A549 treated with Hydrocortisone at 1 μM for 4 hours (cell line): ENCODE measurements around the gene STXBP3. TPM values are rescaled to one million over a fixed set of nuclear protein-coding genes. Genes with fewer than 3 reads are reported as not detected.

Source experiments
- total RNA-seq: library from RNA; stranded (reverse); fragments of 200-300 nt; extraction: Qiagen RNA extraction; gene quantifications from 5 replicates; pipeline ENCODE4 v1.2.3, GENCODE V29; 2022

Gene STXBP3, protein sequence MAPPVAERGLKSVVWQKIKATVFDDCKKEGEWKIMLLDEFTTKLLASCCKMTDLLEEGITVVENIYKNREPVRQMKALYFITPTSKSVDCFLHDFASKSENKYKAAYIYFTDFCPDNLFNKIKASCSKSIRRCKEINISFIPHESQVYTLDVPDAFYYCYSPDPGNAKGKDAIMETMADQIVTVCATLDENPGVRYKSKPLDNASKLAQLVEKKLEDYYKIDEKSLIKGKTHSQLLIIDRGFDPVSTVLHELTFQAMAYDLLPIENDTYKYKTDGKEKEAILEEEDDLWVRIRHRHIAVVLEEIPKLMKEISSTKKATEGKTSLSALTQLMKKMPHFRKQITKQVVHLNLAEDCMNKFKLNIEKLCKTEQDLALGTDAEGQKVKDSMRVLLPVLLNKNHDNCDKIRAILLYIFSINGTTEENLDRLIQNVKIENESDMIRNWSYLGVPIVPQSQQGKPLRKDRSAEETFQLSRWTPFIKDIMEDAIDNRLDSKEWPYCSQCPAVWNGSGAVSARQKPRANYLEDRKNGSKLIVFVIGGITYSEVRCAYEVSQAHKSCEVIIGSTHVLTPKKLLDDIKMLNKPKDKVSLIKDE
- total RNA-seq, result 16.8 to 26.9 TPM (median 17.9 TPM) in 5 replicates

DNA sequence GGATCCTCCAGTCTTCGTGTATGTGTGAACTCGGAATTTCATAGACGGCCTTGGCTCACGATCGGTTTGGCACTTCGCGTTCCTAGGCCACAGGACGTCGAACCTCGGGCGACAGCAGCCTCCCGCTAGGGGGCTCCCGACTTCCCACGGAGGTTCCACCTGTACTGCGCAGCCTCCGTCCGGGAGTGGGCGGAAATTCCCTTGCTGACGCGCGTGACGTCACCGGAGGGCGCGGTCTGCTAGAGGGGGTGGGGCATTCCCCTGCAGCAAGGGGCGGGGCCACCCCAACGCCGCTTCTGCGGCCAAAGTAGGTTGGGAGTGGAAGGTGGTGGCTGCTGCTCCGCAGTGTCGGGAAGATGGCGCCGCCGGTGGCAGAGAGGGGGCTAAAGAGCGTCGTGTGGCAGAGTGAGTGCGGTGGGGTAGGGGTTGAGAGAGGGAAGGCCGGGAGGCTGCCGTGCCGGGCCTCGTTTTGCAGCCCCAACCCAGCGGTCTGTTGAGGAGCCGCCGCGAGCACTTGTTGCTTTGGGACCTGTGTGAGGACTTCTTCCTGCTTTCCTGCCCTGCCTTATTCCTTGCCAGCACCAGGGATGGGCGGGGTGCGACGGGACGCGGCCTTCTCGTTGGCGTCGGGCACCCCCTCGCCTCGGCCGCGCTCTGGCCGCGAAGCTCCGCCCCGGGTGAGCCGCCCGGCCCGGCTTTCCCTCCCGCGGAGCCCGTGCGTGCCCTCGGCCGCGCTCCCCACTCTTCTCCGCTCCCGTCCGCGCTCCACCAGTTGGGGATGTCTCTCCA is at the start of gene STXBP3:
STXBP3 (plus strand) TSS at position 293 of the 789 bp plus-strand sequence; CDS start at position 357, 64 bp downstream.

DNA sequence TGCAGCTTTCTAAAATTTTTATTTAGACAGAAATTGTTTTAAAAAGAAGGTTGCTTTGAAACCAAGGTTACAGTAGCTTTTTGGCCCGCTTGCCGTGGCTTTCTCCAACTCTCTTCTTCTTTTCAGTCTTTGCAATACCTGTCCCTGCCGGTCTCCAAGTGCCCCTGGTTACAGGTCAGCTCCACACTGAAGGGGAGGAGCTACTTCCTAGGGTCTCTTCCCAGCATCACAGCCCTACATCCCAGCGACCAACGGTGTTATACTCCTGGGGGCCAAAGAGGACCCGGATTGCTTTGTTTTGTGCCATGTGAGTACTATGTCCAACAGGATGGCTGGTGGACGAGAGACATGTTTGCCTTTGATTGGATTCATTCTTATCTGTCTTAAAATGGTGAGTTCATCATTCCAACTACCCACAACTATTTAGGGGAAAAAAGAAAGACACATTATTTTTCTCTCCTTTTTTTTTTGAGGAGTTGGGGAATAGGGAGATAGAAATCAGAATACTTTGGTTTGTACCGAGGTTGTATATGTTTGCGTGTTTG is 33.8 kb upstream of the STXBP3 start, which contains the start of gene FNDC7:
FNDC7 (plus strand) TSS at position 303 of the 545 bp plus-strand sequence; CDS start at position 329, 26 bp downstream.

DNA sequence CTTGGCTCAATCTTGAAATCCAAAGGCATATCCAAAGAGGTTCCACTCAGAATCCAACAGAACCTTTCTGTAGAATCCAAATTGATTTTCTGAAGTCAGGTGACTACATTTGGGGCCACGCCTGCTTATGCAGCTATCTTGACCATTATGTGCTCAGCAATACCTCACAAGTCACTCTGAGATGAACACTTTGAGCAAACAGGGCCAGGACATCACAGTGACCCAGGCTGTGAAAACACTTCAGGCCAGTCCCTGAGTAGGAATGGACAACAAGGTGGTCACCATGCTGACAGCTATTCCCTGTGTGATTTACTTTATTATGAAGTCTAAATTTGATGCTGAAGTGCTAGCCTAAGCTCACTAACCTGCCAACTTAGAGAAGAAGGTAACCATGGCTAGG is 110.5 kb downstream of the STXBP3 start, which contains the start of gene AKNAD1:
AKNAD1 (minus strand) TSS at position 101 of the 400 bp plus-strand sequence. CDS start 4,430 bp downstream, outside the sequence.

Other genes starting within 250 kb of the STXBP3 start
- gene EEIG2, start 186.6 kb upstream of the STXBP3 start, total RNA-seq, result 3.5 to 6.8 TPM (median 5.1 TPM) in 5 replicates
- gene HENMT1, start 85.6 kb upstream of the STXBP3 start, total RNA-seq, result 3.7 to 4.7 TPM (median 4.4 TPM) in 5 replicates
- gene PRPF38B, start 54.4 kb upstream of the STXBP3 start, total RNA-seq, result 18.1 to 23.7 TPM (median 19.8 TPM) in 5 replicates
- 0.02 to 0.07 TPM in 2 of 5 replicates, not detected in the others for gene FNDC7, start 33.8 kb upstream of the STXBP3 start, total RNA-seq
- 0.75 to 2.5 TPM (median 1.5 TPM) in 5 replicates for gene AKNAD1, start 110.4 kb downstream of the STXBP3 start, total RNA-seq
- 15.6 to 27.5 TPM (median 21.2 TPM) in 5 replicates for gene GPSM2, start 130.3 kb downstream of the STXBP3 start, total RNA-seq
- 14.8 to 18.3 TPM (median 16.0 TPM) in 5 replicates for gene CLCC1, start 216.8 kb downstream of the STXBP3 start, total RNA-seq